WTC11 (cell line): ENCODE measurements around the gene TMEM108. TPM values are rescaled to one million over a fixed set of nuclear protein-coding genes. Genes with fewer than 3 reads are reported as not detected.

Experiments
- ATAC-seq: fragments of 200-7000 bp; cut with Tn5 transposase; 2 replicates; pipeline ENCODE4 v1.10.0; 2021; ENCODE audit warnings: mild to moderate bottlenecking, moderate library complexity
- CTCF ChIA-PET: fragments of 300-600 bp; sonication (Branson Sonifier 250); formaldehyde crosslinking; loops from one replicate; lab custom pipeline; 2021; ENCODE audit warnings: antibody characterized with exemption; lab: Charles Lee
- POLR2A ChIA-PET: fragments of 350-600 bp; sonication (Branson Sonifier 250); formaldehyde crosslinking; loops from one replicate; lab custom pipeline; 2021; ENCODE audit warnings: antibody characterized with exemption; lab: Charles Lee
- DNase-seq: peaks from one replicate; pipeline ENCODE4 v3.0.0; 2021; ENCODE audit warnings: low spot score
- H3K27ac Mint-ChIP-seq: 2 replicates; pipeline ENCODE4 v1.8.0; 2021; ENCODE audit warnings: mixed read lengths
- H3K27me3 Mint-ChIP-seq: 2 replicates; pipeline ENCODE4 v1.8.0; 2021; ENCODE audit warnings: low read depth, mild to moderate bottlenecking, moderate library complexity, mixed read lengths
- H3K36me3 Mint-ChIP-seq: 2 replicates; pipeline ENCODE4 v1.8.0; 2021; ENCODE audit warnings: mixed read lengths
- H3K4me1 Mint-ChIP-seq: 2 replicates; pipeline ENCODE4 v1.8.0; 2022; ENCODE audit warnings: mixed read lengths
- H3K4me3 Mint-ChIP-seq: 2 replicates; pipeline ENCODE4 v1.8.0; 2021; ENCODE audit warnings: mild to moderate bottlenecking, moderate library complexity, mixed read lengths
- H3K9me3 Mint-ChIP-seq: 2 replicates; pipeline ENCODE4 v1.8.0; 2021; ENCODE audit warnings: mixed read lengths
- CBFB ChIP-seq: sonication (generic); formaldehyde crosslinking; IDR thresholded peaks from 2 replicates; pipeline ENCODE4 v1.8.1; 2022; ENCODE audit warnings: mild to moderate bottlenecking, low read depth, missing genetic modification reagents
- CREB1 ChIP-seq: sonication (generic); formaldehyde crosslinking; IDR thresholded peaks from 2 replicates; pipeline ENCODE4 v1.8.0; 2023; ENCODE audit warnings: mild to moderate bottlenecking, missing genetic modification reagents
- CREM ChIP-seq: sonication (generic); formaldehyde crosslinking; IDR thresholded peaks from 2 replicates; pipeline ENCODE4 v1.8.1; 2022; ENCODE audit warnings: mild to moderate bottlenecking, missing genetic modification reagents, moderate library complexity
- E2F1 ChIP-seq: sonication (generic); formaldehyde crosslinking; IDR thresholded peaks from 2 replicates; pipeline ENCODE4 v1.8.0; 2022; ENCODE audit warnings: mild to moderate bottlenecking, missing genetic modification reagents
- E2F4 ChIP-seq: sonication (generic); formaldehyde crosslinking; IDR thresholded peaks from 2 replicates; pipeline ENCODE4 v1.8.1; 2022; ENCODE audit warnings: low read depth, mild to moderate bottlenecking, moderate library complexity, missing genetic modification reagents, borderline replicate concordance
- FOXK1 ChIP-seq: sonication (generic); formaldehyde crosslinking; IDR thresholded peaks from 2 replicates; pipeline ENCODE4 v1.8.0; 2022; ENCODE audit warnings: mild to moderate bottlenecking, moderate library complexity, missing genetic modification reagents
- FOXP4 ChIP-seq: sonication (generic); formaldehyde crosslinking; IDR thresholded peaks from 2 replicates; pipeline ENCODE4 v1.8.0; 2022; ENCODE audit warnings: mild to moderate bottlenecking, missing genetic modification reagents
- JUN ChIP-seq: sonication (generic); formaldehyde crosslinking; IDR thresholded peaks from 2 replicates; pipeline ENCODE4 v1.8.0; 2023; ENCODE audit warnings: mild to moderate bottlenecking, missing genetic modification reagents
- MYBL2 ChIP-seq: sonication (generic); formaldehyde crosslinking; IDR thresholded peaks from 2 replicates; pipeline ENCODE4 v1.8.1; 2023; ENCODE audit warnings: mild to moderate bottlenecking, moderate library complexity, missing genetic modification reagents
- RELA ChIP-seq: sonication (generic); formaldehyde crosslinking; IDR thresholded peaks from 2 replicates; pipeline ENCODE4 v1.8.1; 2022; ENCODE audit warnings: missing genetic modification reagents, mild to moderate bottlenecking, borderline replicate concordance
- SMAD4 ChIP-seq: sonication (generic); formaldehyde crosslinking; IDR thresholded peaks from 2 replicates; pipeline ENCODE4 v1.8.0; 2022; ENCODE audit warnings: mild to moderate bottlenecking, missing genetic modification reagents
- TCF7 ChIP-seq: sonication (generic); formaldehyde crosslinking; IDR thresholded peaks from 2 replicates; pipeline ENCODE4 v1.8.0; 2022; ENCODE audit warnings: mild to moderate bottlenecking, low read depth, missing genetic modification reagents, moderate library complexity
- TEAD1 ChIP-seq: sonication (generic); formaldehyde crosslinking; IDR thresholded peaks from 2 replicates; pipeline ENCODE4 v1.8.0; 2022; ENCODE audit warnings: mild to moderate bottlenecking, missing genetic modification reagents
- TP53 ChIP-seq: sonication (generic); formaldehyde crosslinking; IDR thresholded peaks from 2 replicates; pipeline ENCODE4 v1.8.1; 2023; ENCODE audit warnings: mild to moderate bottlenecking, missing genetic modification reagents
- USF2 ChIP-seq: sonication (generic); formaldehyde crosslinking; IDR thresholded peaks from 2 replicates; pipeline ENCODE4 v1.8.1; 2023; ENCODE audit warnings: mild to moderate bottlenecking, missing genetic modification reagents, moderate library complexity
- ZBTB21 ChIP-seq: sonication (generic); formaldehyde crosslinking; IDR thresholded peaks from 2 replicates; pipeline ENCODE4 v1.8.1; 2023; ENCODE audit warnings: mild to moderate bottlenecking, missing genetic modification reagents, borderline replicate concordance
- total RNA-seq: library from RNA; stranded (reverse); gene quantifications from 3 replicates; pipeline ENCODE4 v1.2.3, GENCODE V29; 2021
- TF ChIP-seq, protein P1 (sequence below): fragments of 250-450 bp; sonication (Bioruptor Pico); IDR thresholded peaks from 2 replicates; pipeline ENCODE4 v1.9.0; 2021; ENCODE audit warnings: moderate library complexity, mild to moderate bottlenecking, inconsistent platforms, borderline replicate concordance
- TF ChIP-seq, protein P2 (sequence below): sonication (generic); formaldehyde crosslinking; conservative IDR thresholded peaks from 2 replicates; pipeline ENCODE4 v1.8.1; 2022; ENCODE audit warnings: mild to moderate bottlenecking, missing genetic modification reagents
- TF ChIP-seq, protein P3 (sequence below): sonication (generic); formaldehyde crosslinking; conservative IDR thresholded peaks from 2 replicates; pipeline ENCODE4 v1.8.1; 2023; ENCODE audit warnings: mild to moderate bottlenecking, low read depth, missing genetic modification reagents, moderate library complexity
- TF ChIP-seq, protein P4 (sequence below): fragments of 250-450 bp; sonication (Bioruptor Pico); IDR thresholded peaks from 2 replicates; pipeline ENCODE4 v1.9.0; 2021; ENCODE audit warnings: mild to moderate bottlenecking

TMEM108 gene
- total RNA-seq, 1 experiment from 2014 or later: 14.7 TPM

- Mint-ChIP-seq H3K9me3 (no peaks in the 10 kb centered on the region), H3K4me1 (peaks cover 7% of the 10 kb centered on the region; the same call in 1 of the 2 replicates), H3K4me3 (no peak overlapping the region), H3K27me3 (no peaks in the 10 kb centered on the region), H3K27ac (no peak overlapping the region), H3K36me3 (no peaks in the 10 kb centered on the region)
- DNase-seq (no peak), ATAC-seq (no peak)
- TF ChIP-seq ZBTB21 (no peak), TCF7 (CRISPR knock-in tag) (no peak), CBFB (CRISPR knock-in tag) (no peak), FOXK1 (CRISPR knock-in tag) (no peak), MYBL2 (CRISPR knock-in tag) (no peak), TEAD1 (CRISPR knock-in tag) (no peak), USF2 (no peak), SMAD4 (CRISPR knock-in tag) (no peak)
- TF ChIP-seq, protein P1, sequence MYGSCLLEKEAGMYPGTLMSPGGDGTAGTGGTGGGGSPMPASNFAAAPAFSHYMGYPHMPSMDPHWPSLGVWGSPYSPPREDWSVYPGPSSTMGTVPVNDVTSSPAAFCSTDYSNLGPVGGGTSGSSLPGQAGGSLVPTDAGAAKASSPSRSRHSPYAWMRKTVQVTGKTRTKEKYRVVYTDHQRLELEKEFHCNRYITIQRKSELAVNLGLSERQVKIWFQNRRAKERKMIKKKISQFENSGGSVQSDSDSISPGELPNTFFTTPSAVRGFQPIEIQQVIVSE (CRISPR knock-in tag): no peak
- TF ChIP-seq, protein P2, sequence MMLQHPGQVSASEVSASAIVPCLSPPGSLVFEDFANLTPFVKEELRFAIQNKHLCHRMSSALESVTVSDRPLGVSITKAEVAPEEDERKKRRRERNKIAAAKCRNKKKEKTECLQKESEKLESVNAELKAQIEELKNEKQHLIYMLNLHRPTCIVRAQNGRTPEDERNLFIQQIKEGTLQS (CRISPR knock-in tag): no peak
- POLR2A ChIA-PET: no interaction called here
- CTCF ChIA-PET: no interaction called here
Measured at GRCh38 chr3:133408961-133409360, 370.8 kb downstream of the TMEM108 start.

- ChIA-PET POLR2A (no interaction called here), CTCF (interaction anchor here (1.4 kb wide), 1 partner anchor 679 kb away, joined by 6 read pairs; no protein-coding TSS in a partner anchor)
- H3K27me3 Mint-ChIP-seq: no peaks in the 10 kb centered on the region
- no peak overlapping the region for H3K4me3 Mint-ChIP-seq
- TF ChIP-seq, protein P3, sequence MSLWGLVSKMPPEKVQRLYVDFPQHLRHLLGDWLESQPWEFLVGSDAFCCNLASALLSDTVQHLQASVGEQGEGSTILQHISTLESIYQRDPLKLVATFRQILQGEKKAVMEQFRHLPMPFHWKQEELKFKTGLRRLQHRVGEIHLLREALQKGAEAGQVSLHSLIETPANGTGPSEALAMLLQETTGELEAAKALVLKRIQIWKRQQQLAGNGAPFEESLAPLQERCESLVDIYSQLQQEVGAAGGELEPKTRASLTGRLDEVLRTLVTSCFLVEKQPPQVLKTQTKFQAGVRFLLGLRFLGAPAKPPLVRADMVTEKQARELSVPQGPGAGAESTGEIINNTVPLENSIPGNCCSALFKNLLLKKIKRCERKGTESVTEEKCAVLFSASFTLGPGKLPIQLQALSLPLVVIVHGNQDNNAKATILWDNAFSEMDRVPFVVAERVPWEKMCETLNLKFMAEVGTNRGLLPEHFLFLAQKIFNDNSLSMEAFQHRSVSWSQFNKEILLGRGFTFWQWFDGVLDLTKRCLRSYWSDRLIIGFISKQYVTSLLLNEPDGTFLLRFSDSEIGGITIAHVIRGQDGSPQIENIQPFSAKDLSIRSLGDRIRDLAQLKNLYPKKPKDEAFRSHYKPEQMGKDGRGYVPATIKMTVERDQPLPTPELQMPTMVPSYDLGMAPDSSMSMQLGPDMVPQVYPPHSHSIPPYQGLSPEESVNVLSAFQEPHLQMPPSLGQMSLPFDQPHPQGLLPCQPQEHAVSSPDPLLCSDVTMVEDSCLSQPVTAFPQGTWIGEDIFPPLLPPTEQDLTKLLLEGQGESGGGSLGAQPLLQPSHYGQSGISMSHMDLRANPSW (CRISPR knock-in tag): no peak
- TF ChIP-seq RELA (no peak), TP53 (CRISPR knock-in tag) (no peak), FOXP4 (no peak), E2F4 (CRISPR knock-in tag) (no peak), CREB1 (no peak), JUN (CRISPR knock-in tag) (no peak), TCF7 (CRISPR knock-in tag) (no peak), CREM (no peak), E2F1 (no peak)
- TF ChIP-seq, protein P4, sequence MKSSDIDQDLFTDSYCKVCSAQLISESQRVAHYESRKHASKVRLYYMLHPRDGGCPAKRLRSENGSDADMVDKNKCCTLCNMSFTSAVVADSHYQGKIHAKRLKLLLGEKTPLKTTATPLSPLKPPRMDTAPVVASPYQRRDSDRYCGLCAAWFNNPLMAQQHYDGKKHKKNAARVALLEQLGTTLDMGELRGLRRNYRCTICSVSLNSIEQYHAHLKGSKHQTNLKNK (CRISPR knock-in tag): no peak
- TF ChIP-seq, protein P2 (CRISPR knock-in tag): no peak
- ATAC-seq (no peak), DNase-seq (no peak)
- H3K27ac Mint-ChIP-seq: no peak overlapping the region
- H3K36me3 Mint-ChIP-seq: no peaks in the 10 kb centered on the region
- no peaks in the 10 kb centered on the region for H3K9me3 Mint-ChIP-seq
- H3K4me1 Mint-ChIP-seq: 0 out of 2 replicates have a peak, but pooled peaks cover 2% of the 10 kb centered on the region
Measured at GRCh38 chr3:133410191-133410892, 372.2 kb downstream of the TMEM108 start.
